GM19455 (cell line): ENCODE results near the gene GRIFIN.

Experiments
- ATAC-seq: cut with Tn5 transposase; IDR thresholded peaks from one replicate; pipeline ENCODE4 v1.9.1; 2021; ENCODE audit not compliant: unreplicated experiment

The GRIFIN gene

DNA sequence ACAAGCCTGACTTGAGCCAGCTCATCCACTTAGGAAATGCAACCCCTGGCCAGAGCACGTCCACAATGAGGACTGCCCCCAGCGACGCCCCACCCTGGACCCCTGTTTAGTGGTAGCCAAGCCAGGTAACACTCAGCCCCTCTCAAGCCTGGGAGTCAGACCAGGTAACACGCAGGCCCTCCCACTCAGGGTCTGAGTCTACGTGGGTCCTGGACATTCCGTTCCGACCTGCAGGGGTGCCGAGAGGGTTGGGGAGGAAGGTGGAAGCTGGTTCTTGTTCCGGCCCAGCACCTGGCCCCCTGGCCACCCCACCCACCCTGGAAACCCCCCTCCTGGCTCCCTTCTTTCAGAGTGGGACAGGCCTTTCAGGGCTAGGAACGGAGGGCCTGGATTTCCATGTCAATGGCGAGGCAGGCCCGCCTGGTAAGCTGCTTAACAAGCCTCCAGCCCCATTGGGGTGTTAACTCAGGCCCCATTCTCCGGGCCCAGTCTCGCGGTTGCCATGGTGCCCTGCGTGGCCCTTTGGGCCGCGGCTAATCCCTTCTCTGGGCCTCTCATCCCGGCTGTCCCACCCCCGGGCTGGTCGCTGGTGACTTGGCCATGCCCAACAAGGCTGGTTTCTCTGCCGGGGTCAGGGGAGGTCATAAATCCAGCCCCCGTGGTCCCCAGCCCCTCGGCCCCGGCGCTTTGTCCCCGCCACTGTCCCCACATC, 23.7 kb upstream of the GRIFIN start:
- no peak for ATAC-seq

DNA sequence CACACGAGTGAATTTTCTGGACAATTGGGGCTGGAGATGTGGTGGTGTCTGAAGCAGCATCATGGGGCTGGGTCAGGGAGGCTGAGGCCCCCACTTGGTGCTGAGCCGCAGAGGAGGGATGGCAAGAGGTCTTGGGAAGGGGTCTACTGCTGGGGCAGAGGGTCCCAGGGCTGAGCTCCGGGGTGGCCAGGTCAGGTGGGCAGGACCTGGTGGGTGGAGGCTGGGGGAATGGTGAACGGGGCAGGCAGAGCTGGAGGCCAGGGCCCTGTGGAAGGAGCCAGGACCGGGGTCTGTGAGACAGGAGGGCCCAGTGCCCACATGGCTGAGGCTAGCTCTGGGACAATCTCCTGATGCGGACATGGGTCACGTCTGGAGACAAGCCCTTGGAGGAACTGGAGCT, 23.0 kb upstream of the GRIFIN start:
- ATAC-seq, result no peak

DNA sequence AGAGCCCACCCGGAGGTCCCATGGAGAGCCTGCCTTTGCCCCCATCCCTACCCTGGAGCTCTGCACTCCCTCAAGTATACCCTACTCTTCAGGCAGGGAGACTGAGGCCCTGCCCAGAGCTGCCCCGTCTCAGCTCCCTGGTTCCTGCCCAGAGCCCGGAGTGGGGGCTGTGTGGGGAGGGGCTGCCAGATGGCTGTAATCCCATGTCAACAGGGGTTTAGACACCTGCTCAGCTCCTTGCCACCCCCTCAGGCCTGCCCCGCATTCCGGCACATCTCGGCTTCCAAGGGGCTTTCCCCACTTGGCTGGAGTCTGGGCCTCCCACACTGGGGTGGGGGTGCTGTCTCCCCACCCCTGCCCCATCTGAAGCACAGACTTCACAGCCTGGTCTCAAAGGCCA, 22.5 kb upstream of the GRIFIN start:
- no peak for ATAC-seq

- no peak for ATAC-seq
These were observed 21.5 kb upstream of the GRIFIN start for GRCh38 chr7:2497500-2498336.

DNA sequence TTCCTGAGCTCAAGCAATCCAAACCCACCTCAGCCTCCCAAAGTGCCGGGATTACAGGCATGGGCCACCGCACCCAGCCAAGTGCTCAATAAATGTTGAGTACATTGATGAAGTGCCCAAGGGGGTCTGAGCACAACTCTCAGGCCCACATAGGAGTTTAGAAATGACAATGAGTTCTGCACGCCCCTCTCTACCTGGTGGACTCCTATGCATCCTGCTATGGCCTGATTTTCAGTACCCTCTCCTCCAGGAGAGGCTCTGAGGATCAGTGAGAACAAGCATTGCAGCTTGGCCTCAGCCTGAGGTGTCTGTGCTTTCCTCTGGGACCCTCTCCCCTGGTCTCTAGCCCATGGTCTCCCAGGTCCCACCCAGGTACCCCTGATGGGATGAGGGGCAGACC, 20.9 kb upstream of the GRIFIN start:
- no peak for ATAC-seq

- no peak for ATAC-seq
These were observed 20.2 kb upstream of the GRIFIN start for GRCh38 chr7:2496375-2496774.

DNA sequence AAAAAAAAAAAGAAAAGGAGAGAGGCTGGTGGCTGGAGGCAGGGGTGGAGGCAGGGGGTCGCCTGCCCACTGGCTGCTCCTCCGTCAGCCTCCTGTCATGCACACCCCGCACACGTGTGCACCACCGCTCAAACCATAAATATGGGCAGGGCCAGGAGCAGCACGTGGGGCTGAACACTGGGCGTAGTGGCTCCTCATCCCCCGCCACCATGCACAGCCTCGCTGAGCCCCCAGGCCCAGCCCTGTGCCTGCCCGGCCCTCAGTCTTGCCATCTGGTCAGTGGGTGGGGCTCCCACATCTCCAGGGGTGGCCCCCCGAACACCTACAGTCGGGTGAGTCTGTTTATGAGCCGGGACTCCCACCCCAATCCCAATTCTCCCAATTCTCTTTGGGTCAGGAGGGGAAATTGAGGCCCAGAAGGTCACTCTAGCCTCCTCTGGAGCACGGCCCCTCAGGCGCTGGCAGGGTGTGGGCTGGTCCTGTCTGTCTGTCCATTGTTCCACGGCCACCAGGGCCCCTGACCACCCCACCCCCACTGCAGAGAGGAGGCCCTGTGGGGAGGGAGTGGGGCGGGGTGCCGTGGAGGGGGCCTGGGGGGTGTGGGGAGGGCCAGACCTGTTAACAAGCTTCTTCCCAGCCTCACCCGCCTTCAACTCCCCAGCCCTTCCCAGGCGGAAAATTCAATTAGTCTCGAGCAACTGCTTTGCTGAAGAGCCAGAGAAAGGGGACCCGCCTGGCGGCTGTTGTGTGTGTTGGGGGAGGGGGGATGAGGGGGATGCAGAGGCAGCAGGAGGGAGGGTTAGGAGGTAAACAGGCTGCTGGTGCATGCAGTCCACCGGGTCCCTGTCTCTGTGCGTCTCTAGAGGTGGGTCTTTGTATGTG, 19.5 kb upstream of the GRIFIN start:
- no peak for ATAC-seq

DNA sequence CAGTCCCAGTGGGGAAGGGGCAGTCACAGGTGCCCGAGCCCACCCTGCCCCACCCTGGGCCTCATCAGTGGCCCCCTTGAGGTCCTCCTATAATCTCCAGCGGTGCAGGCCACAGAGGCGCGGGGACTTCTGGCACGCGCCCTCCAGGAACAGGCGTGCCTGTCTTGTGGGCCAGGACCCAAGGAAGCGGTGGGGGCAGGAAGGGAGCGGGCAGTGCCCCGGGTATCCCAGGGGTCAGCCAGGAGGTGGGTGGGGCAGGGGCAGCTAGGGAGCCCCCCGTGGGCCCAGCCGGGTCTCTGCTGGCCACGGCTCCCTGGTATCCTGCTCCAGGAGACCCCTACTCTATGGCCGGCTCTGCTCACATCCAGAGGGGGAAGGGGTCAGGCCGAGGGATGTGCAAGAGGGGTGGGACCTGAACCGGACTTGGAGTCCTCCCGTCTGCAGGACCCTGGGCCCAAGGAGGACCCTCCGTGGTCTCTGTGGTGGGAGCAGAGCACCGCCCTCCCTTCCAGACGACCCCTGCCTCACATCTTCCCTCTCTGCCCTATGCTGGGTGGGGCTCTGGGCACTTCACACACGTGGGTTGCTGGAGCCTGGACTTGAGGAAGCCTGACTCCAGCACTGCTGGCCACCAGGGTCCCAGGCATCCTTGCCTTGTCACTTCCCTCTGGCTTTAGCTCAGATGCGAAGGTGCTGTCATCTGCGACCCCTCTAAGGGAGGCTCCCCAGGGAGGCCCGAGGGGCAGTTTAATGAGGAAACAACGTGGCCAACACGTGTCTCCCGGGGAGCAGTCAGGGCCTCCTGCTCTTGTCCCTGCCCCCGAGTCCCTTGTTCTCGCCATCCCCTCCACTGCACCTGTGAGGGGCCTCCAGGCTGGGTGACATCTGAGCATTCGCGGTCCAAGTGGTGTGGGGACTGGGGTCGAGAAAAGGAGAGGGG, 18.3 kb upstream of the GRIFIN start:
- ATAC-seq, result no peak

DNA sequence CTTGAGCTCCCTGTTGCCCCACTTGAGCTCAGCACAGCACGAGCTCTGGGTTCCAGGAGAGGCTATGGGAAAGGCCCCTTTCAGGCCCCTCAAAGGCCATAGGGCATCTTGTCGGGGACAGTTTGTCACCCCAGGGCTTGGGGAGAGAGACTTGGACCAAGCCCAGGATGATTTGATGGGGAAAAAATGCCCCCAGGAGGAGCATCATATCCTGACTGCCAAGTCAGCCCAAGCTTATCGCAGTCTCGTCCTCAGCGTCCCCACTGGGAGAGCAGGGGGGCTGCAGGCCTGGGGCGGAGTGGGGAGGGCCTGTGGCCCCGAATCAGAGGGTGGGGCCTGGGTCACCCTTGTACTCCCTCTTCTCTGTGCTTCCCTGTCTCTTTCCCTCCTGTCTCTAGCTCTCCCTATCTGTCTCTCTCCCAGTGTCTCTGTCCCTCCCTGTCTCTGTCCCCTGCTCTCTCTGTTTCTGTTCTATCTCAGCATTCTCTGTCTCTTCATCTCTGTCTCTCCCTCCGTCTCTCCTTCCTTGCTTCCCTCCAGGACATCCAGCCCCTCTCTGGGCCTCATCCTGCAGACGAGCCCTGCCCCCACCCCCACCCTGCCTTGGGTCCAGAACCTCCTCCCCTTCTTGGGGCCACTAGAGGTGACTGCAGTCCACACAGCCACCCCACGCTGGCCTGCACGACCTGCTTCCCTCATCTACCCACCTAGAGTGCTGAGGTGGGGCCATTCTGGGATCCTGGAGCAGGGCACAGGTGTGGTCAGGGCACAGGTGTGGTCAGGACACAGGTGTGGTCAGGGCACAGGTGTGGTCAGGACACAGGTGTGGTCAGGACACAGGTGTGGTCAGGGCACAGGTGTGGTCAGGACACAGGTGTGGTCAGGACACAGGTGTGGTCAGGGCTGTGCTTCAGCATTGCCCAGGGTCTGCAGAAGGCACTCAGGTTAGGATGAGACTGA, 17.3 kb upstream of the GRIFIN start:
- no peak for ATAC-seq

- ATAC-seq, result no peak
These were observed 15.8 kb upstream of the GRIFIN start for GRCh38 chr7:2492038-2492437.

DNA sequence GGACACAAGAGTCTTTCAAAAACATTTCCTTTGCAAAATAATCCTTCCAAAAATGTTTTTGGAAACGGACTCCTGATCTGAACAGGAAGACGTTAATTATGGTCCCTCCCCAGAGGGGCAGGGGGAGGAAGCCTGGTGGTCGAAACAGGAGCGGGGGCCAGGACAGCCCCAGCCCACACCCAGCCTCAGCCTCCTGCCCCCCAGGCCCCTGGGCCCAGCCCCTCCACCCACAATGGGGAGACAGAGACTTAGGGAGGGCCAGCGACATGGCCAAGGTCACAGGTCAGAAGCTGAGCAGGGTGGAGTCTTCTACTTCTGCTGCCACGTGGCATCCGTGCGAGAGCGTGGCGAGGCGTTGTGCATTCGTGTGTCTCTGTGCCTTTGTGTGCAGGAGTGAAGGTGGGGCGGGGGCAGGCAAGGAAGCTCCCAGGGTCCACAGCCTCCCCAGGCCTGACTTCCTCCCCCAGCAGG, 14.0 kb upstream of the GRIFIN start:
- ATAC-seq, result no peak

DNA sequence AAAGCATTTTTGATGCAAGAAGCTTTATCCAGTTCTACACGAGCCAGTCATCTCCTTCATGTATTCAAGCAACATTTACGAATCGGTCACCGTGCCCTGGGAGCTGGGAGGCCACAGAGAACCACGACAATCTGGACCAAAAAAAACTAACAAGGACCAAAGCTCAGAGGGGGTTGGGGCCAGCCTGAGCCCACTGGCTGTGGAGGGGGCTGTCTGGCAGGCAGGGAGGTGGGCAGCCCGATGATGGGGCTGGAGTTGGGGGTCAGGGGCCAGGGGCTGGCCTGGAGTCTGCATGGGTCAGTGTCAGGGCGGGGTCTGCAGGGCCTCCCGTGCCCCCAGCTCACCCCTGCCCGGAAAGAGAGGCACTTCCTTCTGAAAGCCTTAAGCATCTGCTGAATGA, 12.5 kb upstream of the GRIFIN start:
- ATAC-seq, result no peak

DNA sequence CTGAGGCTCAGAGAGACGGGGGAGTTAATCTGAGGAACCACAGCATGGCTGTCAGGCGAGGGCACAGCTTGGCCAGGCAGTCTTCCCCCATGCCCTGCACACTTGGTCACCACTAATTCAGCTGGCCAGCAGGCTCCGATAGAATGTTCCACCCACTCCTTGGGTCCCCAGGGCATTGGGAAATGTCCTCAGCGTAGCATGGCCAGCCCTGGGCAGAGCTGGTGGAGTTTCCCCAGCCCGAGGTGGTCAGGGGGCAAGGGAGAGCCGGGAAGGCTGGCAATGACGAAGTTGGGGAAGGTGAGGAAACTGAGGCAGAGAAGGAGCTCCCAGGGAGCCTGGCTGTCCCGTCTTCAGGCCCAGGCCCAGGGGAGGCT, 12.1 kb upstream of the GRIFIN start:
- ATAC-seq, result no peak

- ATAC-seq, result no peak
These were observed 11.5 kb upstream of the GRIFIN start for GRCh38 chr7:2487586-2488271.

- ATAC-seq, result no peak
These were observed 8.7 kb upstream of the GRIFIN start for GRCh38 chr7:2484868-2485267.

GRCh38 chr7:2483494-2483893, 7.3 kb upstream of the GRIFIN start:
- no peak for ATAC-seq

GRCh38 chr7:2482725-2483451, 6.7 kb upstream of the GRIFIN start:
- no peak for ATAC-seq

- ATAC-seq, result no peak
These were observed 5.0 kb upstream of the GRIFIN start for GRCh38 chr7:2481195-2481594.
